Measurements from ENCODE around the gene VASH2. TPM values are rescaled to one million over a fixed set of nuclear protein-coding genes. Genes with fewer than 3 reads are reported as not detected.

Gene VASH2
- total RNA-seq, 1 donor from 2014 or later: 2.9 TPM

GRCh38 chr1:212951126-212951946, 995 bp downstream of the VASH2 start:
- TF ChIP-seq CTCF (IDR thresholded peaks at IDR 0.05; ENCODE audit: insufficient read depth, low read length, poor library complexity, severe bottlenecking): no peak
- H3K27me3 ChIP-seq (ENCODE audit: control insufficient read depth, insufficient read depth, low read length): peaks cover 12% of the 10 kb centered on the region

GRCh38 chr1:212951947-212952640, 1.8 kb downstream of the VASH2 start:
- no peak for TF ChIP-seq CTCF (IDR thresholded peaks at IDR 0.05; ENCODE audit: insufficient read depth, low read length, poor library complexity, severe bottlenecking)
- peaks cover 12% of the 10 kb centered on the region for H3K27me3 ChIP-seq (ENCODE audit: control insufficient read depth, insufficient read depth, low read length)
- H3K4me3 ChIP-seq (ENCODE audit: low read depth, low read length): no peak overlapping the region
- no peak for DNase-seq (ENCODE audit: low read depth)
- H3K36me3 ChIP-seq (ENCODE audit: control insufficient read depth, insufficient read depth, low read length): no peaks in the 10 kb centered on the region

More at GRCh38 chr1:212951126-212951946, 995 bp downstream of the VASH2 start:
- H3K36me3 ChIP-seq (ENCODE audit: control insufficient read depth, insufficient read depth, low read length): no peaks in the 10 kb centered on the region
- no peak for DNase-seq (ENCODE audit: low read depth)
- H3K4me3 ChIP-seq (ENCODE audit: low read depth, low read length): peak overlapping the region; percentile 46

- H3K27me3 ChIP-seq (ENCODE audit: control insufficient read depth, insufficient read depth, low read length): peaks cover 12% of the 10 kb centered on the region
- no peak for TF ChIP-seq CTCF (IDR thresholded peaks at IDR 0.05; ENCODE audit: insufficient read depth, low read length, poor library complexity, severe bottlenecking)
- DNase-seq (ENCODE audit: low read depth): no peak
- no peaks in the 10 kb centered on the region for H3K36me3 ChIP-seq (ENCODE audit: control insufficient read depth, insufficient read depth, low read length)
- no peak overlapping the region for H3K4me3 ChIP-seq (ENCODE audit: low read depth, low read length)
Measured at GRCh38 chr1:212952641-212952976, 2.3 kb downstream of the VASH2 start.

- Histone ChIP-seq H3K36me3 (ENCODE audit: control insufficient read depth, insufficient read depth, low read length) (no peaks in the 10 kb centered on the region), H3K27me3 (ENCODE audit: control insufficient read depth, insufficient read depth, low read length) (peaks cover 12% of the 10 kb centered on the region), H3K4me3 (ENCODE audit: low read depth, low read length) (no peak overlapping the region)
- TF ChIP-seq CTCF (IDR thresholded peaks at IDR 0.05; ENCODE audit: insufficient read depth, low read length, poor library complexity, severe bottlenecking): no peak
- no peak for DNase-seq (ENCODE audit: low read depth)
Measured at GRCh38 chr1:212953321-212953720, 3.0 kb downstream of the VASH2 start.

- H3K36me3 ChIP-seq (ENCODE audit: control insufficient read depth, insufficient read depth, low read length): no peaks in the 10 kb centered on the region
- DNase-seq (ENCODE audit: low read depth): no peak
- H3K27me3 ChIP-seq (ENCODE audit: control insufficient read depth, insufficient read depth, low read length): peaks cover 7% of the 10 kb centered on the region
- H3K4me3 ChIP-seq (ENCODE audit: low read depth, low read length): no peak overlapping the region
- no peak for TF ChIP-seq CTCF (IDR thresholded peaks at IDR 0.05; ENCODE audit: insufficient read depth, low read length, poor library complexity, severe bottlenecking)
Measured at GRCh38 chr1:212954514-212954913, 4.2 kb downstream of the VASH2 start.
